Loucy (cell line): ENCODE measurements around the gene NPY.

Source experiments
- EZH2phosphoT487 ChIP-seq: fragments of 200-600 bp; IDR thresholded peaks from 2 replicates; pipeline ENCODE4 v1.6.1; 2018; ENCODE audit warnings: antibody characterized with exemption, mild to moderate bottlenecking, moderate library complexity, borderline replicate concordance
- TF ChIP-seq, protein P1 (sequence below): fragments of 200-600 bp; sonication (generic); conservative IDR thresholded peaks from 2 replicates; pipeline ENCODE4 v1.5.1; 2014; ENCODE audit warnings: mild to moderate bottlenecking, antibody characterized with exemption, low read length

DNA sequence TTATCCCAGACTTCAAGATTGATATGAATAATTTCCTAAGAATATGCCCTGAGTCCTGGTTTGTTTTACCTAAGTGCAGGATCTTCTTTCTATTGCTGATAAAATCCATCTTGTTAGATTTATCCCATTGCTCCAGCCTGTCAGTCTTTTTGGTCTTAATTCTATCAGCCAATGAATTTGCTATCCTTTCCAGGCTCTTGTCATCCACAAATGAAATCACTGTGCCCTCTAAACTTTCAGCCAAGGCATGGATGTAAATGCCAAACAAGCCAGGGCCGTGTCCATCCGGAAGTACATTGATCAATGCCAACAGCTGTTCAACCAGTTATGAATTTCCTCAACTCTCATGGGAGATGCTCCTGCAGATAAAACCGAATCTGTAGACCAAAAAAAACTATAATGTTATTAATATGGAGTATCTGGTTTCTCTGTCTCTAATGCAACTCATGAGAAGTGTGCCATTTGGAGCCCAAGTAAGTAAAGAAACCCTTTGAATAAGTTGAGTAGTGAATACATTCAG is 40.0 kb downstream of the NPY start:
- no peak for TF ChIP-seq EZH2phosphoT487
- TF ChIP-seq, protein P1, sequence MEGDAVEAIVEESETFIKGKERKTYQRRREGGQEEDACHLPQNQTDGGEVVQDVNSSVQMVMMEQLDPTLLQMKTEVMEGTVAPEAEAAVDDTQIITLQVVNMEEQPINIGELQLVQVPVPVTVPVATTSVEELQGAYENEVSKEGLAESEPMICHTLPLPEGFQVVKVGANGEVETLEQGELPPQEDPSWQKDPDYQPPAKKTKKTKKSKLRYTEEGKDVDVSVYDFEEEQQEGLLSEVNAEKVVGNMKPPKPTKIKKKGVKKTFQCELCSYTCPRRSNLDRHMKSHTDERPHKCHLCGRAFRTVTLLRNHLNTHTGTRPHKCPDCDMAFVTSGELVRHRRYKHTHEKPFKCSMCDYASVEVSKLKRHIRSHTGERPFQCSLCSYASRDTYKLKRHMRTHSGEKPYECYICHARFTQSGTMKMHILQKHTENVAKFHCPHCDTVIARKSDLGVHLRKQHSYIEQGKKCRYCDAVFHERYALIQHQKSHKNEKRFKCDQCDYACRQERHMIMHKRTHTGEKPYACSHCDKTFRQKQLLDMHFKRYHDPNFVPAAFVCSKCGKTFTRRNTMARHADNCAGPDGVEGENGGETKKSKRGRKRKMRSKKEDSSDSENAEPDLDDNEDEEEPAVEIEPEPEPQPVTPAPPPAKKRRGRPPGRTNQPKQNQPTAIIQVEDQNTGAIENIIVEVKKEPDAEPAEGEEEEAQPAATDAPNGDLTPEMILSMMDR, result no peak
